K562 (cell line): Measurements from ENCODE around the gene SHISA5. TPM values are rescaled to one million over a fixed set of nuclear protein-coding genes. Genes with fewer than 3 reads are reported as not detected.
A peak's percentile ranks its signal among the peaks of the same experiment; 100 is the strongest.

ENCODE experiments used
- ESRRA ChIP-seq: fragments of 450-650 bp; IDR thresholded peaks from 2 replicates; pipeline ENCODE4 v1.6.1; 2014; ENCODE audit warnings: low read depth, mild to moderate bottlenecking, moderate library complexity, borderline replicate concordance
- EZH2 ChIP-seq: IDR thresholded peaks from 2 replicates; pipeline ENCODE4 v1.6.1; 2012; ENCODE audit warnings: low read depth, mild to moderate bottlenecking, inconsistent platforms, low read length, borderline replicate concordance
- NCOA2 ChIP-seq, 2 experiments: fragments of 450-650 bp; IDR thresholded peaks; 2 replicates each; pipeline ENCODE4 v1.6.1; 2018; ENCODE audit warnings: mild to moderate bottlenecking in 2 of 2, moderate library complexity in 1 of 2; ENCODE audit not compliant: partially characterized antibody in 2 of 2
- SPI1 ChIP-seq: IDR thresholded peaks from 2 replicates; pipeline ENCODE4 v1.6.1; 2011; ENCODE audit warnings: low read depth, low read length, control low read depth, borderline replicate concordance
- TAF15 ChIP-seq: fragments of 200-400 bp; formaldehyde crosslinking; IDR thresholded peaks from 2 replicates; pipeline ENCODE4 v1.6.1; 2017; ENCODE audit warnings: mild to moderate bottlenecking, low read depth, low read length, moderate library complexity
- ZFX ChIP-seq: sonication (generic); formaldehyde crosslinking; IDR thresholded peaks from 2 replicates; pipeline ENCODE4 v1.8.0; 2022; ENCODE audit warnings: mild to moderate bottlenecking, missing genetic modification reagents, moderate library complexity
- polyA plus RNA-seq, 8 experiments: library from polyadenylated mRNA; depleted of rRNA in 4 of 8; stranded (reverse) in 5 of 8; unstranded in 3 of 8; fragments of >200 nt; fragmentation: Nextera tagmentation in 2 of 8; fragmentation: Illumina TruSeq in 1 of 8; extraction: Ambion mirVana in 2 of 8; extraction: Trizol in 1 of 8; gene quantifications; 2 replicates each; pipeline versions ENCODE4 v1.2.1 to v1.2.3, GENCODE V29; 2011 to 2014; ENCODE audit warnings: inconsistent platforms in 1 of 8, missing spikeins in 1 of 8
- total RNA-seq, 7 experiments: library from RNA; depleted of rRNA in 6 of 7; stranded (reverse); fragments of >200 nt in 6 of 7; fragmentation: Illumina TruSeq in 2 of 7; extraction: Trizol in 2 of 7; gene quantifications; 2 replicates each; pipeline versions ENCODE4 v1.2.1 to v1.2.3, GENCODE V29; 2011 to 2021; ENCODE audit warnings: low replicate concordance in 1 of 7
- TF ChIP-seq, protein P1 (sequence below): fragments of 200-600 bp; sonication (generic); IDR thresholded peaks from one replicate; pipeline ENCODE4 v1.6.1; 2012; ENCODE audit warnings: mild to moderate bottlenecking, low read depth, low read length, inconsistent platforms
- TF ChIP-seq, protein P2 (sequence below): IDR thresholded peaks from 3 replicates; pipeline ENCODE4 v1.6.1; 2011; ENCODE audit warnings: borderline replicate concordance, mild to moderate bottlenecking; ENCODE audit not compliant: insufficient read length, insufficient read depth
- TF ChIP-seq, protein P3 (sequence below): sonication (generic); formaldehyde crosslinking; IDR thresholded peaks from 2 replicates; pipeline ENCODE4 v1.8.1; 2023; ENCODE audit warnings: missing genetic modification reagents, mild to moderate bottlenecking, borderline replicate concordance

SHISA5 gene
- total and polyA plus RNA-seq, 9 of the 15 experiments (the other 6 are each of a cell fraction or from before 2014, with no cell fraction given), result 8.4 to 85.8 (median 56.1) TPM

DNA sequence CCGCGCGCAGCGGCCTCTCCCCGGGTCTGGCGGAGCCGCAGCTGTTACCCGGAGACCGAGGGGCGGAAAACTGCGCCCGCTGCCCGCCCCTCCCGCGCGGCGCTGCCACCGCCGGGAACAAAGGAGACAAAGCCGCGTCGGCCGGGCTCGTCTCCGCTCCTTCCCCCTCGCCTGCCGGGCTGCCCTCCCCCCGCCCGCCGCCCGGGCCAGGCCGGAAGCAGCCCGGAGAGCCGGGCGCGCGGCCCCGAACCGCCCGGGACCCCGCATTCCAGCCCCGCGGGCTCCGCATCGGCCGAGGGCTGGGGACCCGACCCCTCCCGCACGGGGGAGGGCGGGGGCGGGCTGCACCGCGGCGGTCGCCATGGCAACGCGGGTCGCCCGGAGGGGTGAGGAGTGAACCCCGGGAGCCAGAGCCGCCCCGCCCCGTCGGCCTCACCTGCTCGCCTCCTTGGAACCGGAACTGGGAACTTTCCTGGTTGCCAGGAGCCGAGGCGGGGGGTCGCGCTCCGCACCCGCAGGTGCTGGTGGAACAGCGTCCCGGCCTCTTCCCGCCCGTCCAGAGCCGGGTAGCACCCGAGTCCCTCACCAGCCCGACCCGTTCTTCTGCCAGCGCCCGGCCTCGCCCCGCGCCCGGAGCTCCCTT, 74.5 kb downstream of the SHISA5 start (continued):
- TF ChIP-seq, protein P1, sequence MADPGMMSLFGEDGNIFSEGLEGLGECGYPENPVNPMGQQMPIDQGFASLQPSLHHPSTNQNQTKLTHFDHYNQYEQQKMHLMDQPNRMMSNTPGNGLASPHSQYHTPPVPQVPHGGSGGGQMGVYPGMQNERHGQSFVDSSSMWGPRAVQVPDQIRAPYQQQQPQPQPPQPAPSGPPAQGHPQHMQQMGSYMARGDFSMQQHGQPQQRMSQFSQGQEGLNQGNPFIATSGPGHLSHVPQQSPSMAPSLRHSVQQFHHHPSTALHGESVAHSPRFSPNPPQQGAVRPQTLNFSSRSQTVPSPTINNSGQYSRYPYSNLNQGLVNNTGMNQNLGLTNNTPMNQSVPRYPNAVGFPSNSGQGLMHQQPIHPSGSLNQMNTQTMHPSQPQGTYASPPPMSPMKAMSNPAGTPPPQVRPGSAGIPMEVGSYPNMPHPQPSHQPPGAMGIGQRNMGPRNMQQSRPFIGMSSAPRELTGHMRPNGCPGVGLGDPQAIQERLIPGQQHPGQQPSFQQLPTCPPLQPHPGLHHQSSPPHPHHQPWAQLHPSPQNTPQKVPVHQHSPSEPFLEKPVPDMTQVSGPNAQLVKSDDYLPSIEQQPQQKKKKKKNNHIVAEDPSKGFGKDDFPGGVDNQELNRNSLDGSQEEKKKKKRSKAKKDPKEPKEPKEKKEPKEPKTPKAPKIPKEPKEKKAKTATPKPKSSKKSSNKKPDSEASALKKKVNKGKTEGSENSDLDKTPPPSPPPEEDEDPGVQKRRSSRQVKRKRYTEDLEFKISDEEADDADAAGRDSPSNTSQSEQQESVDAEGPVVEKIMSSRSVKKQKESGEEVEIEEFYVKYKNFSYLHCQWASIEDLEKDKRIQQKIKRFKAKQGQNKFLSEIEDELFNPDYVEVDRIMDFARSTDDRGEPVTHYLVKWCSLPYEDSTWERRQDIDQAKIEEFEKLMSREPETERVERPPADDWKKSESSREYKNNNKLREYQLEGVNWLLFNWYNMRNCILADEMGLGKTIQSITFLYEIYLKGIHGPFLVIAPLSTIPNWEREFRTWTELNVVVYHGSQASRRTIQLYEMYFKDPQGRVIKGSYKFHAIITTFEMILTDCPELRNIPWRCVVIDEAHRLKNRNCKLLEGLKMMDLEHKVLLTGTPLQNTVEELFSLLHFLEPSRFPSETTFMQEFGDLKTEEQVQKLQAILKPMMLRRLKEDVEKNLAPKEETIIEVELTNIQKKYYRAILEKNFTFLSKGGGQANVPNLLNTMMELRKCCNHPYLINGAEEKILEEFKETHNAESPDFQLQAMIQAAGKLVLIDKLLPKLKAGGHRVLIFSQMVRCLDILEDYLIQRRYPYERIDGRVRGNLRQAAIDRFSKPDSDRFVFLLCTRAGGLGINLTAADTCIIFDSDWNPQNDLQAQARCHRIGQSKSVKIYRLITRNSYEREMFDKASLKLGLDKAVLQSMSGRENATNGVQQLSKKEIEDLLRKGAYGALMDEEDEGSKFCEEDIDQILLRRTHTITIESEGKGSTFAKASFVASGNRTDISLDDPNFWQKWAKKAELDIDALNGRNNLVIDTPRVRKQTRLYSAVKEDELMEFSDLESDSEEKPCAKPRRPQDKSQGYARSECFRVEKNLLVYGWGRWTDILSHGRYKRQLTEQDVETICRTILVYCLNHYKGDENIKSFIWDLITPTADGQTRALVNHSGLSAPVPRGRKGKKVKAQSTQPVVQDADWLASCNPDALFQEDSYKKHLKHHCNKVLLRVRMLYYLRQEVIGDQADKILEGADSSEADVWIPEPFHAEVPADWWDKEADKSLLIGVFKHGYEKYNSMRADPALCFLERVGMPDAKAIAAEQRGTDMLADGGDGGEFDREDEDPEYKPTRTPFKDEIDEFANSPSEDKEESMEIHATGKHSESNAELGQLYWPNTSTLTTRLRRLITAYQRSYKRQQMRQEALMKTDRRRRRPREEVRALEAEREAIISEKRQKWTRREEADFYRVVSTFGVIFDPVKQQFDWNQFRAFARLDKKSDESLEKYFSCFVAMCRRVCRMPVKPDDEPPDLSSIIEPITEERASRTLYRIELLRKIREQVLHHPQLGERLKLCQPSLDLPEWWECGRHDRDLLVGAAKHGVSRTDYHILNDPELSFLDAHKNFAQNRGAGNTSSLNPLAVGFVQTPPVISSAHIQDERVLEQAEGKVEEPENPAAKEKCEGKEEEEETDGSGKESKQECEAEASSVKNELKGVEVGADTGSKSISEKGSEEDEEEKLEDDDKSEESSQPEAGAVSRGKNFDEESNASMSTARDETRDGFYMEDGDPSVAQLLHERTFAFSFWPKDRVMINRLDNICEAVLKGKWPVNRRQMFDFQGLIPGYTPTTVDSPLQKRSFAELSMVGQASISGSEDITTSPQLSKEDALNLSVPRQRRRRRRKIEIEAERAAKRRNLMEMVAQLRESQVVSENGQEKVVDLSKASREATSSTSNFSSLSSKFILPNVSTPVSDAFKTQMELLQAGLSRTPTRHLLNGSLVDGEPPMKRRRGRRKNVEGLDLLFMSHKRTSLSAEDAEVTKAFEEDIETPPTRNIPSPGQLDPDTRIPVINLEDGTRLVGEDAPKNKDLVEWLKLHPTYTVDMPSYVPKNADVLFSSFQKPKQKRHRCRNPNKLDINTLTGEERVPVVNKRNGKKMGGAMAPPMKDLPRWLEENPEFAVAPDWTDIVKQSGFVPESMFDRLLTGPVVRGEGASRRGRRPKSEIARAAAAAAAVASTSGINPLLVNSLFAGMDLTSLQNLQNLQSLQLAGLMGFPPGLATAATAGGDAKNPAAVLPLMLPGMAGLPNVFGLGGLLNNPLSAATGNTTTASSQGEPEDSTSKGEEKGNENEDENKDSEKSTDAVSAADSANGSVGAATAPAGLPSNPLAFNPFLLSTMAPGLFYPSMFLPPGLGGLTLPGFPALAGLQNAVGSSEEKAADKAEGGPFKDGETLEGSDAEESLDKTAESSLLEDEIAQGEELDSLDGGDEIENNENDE, result no peak
- TF ChIP-seq, protein P2, sequence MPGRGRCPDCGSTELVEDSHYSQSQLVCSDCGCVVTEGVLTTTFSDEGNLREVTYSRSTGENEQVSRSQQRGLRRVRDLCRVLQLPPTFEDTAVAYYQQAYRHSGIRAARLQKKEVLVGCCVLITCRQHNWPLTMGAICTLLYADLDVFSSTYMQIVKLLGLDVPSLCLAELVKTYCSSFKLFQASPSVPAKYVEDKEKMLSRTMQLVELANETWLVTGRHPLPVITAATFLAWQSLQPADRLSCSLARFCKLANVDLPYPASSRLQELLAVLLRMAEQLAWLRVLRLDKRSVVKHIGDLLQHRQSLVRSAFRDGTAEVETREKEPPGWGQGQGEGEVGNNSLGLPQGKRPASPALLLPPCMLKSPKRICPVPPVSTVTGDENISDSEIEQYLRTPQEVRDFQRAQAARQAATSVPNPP, result no peak
- TF ChIP-seq ESRRA (no peak), ZFX (CRISPR knock-in tag) (0 out of 2 replicates have a peak, but pooled peaks have one; percentile 26), TAF15 (no peak), SPI1 (no peak), NCOA2 (IDR thresholded peaks at IDR 0.05; ENCODE audit: partially characterized antibody in 2 of 2) (no peak), EZH2 (no peak)
- TF ChIP-seq, protein P3, sequence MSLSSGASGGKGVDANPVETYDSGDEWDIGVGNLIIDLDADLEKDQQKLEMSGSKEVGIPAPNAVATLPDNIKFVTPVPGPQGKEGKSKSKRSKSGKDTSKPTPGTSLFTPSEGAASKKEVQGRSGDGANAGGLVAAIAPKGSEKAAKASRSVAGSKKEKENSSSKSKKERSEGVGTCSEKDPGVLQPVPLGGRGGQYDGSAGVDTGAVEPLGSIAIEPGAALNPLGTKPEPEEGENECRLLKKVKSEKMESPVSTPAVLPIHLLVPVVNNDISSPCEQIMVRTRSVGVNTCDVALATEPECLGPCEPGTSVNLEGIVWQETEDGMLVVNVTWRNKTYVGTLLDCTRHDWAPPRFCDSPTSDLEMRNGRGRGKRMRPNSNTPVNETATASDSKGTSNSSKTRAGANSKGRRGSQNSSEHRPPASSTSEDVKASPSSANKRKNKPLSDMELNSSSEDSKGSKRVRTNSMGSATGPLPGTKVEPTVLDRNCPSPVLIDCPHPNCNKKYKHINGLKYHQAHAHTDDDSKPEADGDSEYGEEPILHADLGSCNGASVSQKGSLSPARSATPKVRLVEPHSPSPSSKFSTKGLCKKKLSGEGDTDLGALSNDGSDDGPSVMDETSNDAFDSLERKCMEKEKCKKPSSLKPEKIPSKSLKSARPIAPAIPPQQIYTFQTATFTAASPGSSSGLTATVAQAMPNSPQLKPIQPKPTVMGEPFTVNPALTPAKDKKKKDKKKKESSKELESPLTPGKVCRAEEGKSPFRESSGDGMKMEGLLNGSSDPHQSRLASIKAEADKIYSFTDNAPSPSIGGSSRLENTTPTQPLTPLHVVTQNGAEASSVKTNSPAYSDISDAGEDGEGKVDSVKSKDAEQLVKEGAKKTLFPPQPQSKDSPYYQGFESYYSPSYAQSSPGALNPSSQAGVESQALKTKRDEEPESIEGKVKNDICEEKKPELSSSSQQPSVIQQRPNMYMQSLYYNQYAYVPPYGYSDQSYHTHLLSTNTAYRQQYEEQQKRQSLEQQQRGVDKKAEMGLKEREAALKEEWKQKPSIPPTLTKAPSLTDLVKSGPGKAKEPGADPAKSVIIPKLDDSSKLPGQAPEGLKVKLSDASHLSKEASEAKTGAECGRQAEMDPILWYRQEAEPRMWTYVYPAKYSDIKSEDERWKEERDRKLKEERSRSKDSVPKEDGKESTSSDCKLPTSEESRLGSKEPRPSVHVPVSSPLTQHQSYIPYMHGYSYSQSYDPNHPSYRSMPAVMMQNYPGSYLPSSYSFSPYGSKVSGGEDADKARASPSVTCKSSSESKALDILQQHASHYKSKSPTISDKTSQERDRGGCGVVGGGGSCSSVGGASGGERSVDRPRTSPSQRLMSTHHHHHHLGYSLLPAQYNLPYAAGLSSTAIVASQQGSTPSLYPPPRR, result no peak
